ENCODE measurements around the gene CLIC1.
"Not testable (repeated sequence)": the region's sequence is repeated elsewhere in the genome, so short reads cannot be mapped to it uniquely, and the experiment has no call there.

CLIC1 gene

DNA sequence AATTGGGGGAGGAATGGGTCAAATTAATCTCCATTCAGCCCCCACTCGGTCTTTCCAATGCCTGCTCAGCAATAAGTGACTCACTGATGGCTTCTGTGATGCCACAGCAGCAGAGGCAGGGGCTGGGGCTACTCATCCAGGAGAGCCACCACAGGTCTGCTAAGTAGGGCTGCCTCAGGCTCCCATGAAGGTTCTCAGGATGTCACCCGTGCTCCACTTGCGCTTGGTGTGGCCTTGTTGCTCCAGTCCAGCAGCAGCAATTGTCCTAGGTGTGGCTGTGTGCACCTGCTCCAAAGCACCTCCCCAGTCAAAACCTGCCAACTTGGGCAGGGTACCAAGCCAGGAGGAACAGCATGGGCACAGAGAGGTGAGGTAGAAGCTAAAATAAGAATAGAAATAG is 14.2 kb downstream of the CLIC1 start:
- no peak for DNase-seq (ENCODE audit: low read depth)

DNA sequence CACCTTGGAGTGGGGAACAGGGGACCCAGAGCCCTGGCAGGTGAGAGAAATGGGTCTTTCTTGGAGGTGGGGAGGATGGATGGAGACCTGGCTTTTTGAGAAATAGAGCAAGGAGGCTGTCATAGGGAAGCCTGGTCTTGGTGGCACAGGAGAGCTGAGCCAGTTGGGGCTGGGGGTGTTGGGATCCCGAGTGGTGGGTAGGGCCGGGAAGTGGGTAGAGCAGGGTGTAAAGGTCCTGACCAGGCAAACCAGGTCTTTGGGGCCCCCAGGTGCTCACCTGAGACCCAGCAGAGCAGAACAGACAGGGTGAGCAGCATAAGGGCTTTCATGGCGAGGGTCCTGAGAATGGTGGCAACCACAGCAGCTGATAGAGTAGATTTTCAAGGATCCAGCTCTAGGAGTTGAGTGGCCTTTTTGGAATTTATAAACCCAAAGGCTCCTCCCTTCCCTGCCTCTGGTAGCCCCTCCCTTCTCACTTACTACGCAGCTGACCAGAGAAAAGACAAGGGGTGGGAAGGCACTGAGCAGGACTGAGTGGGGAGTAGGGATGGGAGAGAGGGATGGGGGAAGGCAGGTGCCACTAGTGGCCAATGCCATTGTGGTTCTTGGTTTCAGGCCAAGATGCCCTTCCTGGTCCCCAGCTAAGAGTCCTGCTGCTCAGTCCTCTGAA is 14.8 kb downstream of the CLIC1 start, which contains the start of gene LY6G6C:
TSS of gene LY6G6C (minus strand) at position 396 of the 670 bp plus-strand sequence. CDS start at position 329, 67 bp downstream.
- DNase-seq (ENCODE audit: low read depth), result no peak

DNA sequence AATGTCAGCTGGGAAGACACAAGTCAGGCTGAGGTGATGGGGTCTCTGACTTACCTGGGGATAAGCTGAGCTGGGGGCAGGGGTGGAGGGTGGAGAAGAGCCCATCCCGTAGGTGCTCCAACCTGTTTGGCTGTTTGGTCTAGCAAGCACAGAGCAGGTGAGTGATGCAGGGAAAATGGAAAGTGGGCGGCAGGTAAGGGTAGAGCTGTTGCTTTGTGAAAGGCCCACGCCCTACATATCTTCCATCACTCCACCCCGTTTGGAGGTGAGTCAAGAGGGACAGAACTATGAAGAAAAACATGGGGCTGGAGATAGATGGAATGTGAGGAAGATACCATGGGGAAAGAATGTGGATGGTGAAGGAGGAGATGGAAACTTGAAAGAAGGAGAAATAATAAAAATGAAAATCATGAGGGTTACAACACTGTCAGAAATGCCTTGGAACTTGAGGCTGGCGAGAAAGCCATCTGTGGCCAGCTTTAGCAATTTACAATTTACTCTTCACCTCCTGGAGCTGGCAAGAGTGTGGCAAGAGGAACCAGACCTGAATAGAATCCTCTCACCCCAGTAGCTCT is 16.0 kb downstream of the CLIC1 start:
- DNase-seq (ENCODE audit: low read depth), result no peak

DNA sequence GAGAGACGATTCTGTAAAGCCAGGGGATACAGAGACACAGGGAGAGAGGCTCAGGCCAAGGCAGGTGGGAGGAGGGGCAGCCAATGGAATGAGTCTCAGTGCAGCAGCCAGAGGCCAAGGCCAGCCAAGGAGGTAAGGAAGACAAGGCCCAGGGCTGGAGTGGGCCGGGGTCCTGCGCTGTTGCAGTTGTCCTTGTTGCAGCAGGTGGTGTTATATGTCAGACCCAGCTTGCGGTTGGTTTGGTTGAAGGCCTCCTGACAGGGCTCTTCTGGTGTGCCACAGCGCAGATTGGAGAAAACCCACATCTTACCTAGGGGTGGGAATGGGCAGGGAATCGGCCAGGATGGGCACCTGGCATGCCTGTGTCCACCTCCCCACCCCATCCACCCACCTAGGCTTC is 17.3 kb downstream of the CLIC1 start:
- no peak for DNase-seq (ENCODE audit: low read depth)

DNA sequence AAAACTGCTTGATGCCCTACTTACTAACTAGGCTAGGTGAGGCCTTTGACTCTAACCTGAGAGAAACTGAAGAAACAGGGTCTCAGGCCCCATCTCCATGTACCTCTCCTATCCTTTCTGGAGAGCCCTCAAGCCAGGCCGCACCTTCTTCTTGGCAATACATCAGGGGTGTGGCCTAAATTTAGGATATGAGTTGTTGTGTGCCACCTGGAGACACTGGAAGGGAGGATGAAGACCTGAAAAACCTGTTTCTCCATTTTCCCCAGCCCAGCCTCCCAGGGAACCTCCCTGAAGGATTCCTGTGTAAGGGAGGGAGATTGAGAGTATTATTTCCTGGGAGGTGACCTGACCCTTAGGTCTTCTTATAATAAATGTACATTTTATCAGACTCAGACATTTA is 18.1 kb downstream of the CLIC1 start:
- no peak for DNase-seq (ENCODE audit: low read depth)

DNA sequence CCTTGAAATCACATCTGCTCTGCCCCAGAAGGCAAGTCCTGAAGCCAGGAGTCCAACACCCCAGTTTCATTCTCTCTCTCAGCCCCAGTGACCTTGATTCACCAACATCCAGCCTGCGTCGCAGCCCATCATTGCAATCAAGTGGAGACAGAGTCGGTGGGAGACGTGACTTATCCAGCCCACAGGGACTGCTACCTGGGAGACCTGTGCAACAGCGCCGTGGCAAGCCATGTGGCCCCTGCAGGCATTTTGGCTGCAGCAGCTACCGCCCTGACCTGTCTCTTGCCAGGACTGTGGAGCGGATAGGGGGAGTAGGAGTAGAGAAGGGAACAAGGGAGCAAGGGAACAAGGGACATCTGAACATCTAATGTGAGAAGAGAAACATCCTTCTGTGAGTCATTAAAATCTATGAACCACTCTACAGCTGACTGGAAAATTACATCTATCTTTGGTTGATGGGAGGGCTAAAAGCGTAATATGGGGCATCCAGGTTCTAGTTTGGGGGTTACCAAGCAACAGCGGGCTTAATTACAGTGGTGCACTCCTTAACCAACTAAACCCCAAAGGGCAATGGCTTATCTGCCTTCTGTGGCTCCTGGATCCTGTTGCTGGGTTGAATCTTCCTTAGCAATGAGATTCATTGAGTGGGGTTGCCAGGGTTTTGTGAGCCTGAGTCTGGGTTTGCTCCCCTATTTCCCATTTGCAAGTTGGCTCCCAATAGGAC is 18.7 kb downstream of the CLIC1 start:
- no peak for DNase-seq (ENCODE audit: low read depth)

DNA sequence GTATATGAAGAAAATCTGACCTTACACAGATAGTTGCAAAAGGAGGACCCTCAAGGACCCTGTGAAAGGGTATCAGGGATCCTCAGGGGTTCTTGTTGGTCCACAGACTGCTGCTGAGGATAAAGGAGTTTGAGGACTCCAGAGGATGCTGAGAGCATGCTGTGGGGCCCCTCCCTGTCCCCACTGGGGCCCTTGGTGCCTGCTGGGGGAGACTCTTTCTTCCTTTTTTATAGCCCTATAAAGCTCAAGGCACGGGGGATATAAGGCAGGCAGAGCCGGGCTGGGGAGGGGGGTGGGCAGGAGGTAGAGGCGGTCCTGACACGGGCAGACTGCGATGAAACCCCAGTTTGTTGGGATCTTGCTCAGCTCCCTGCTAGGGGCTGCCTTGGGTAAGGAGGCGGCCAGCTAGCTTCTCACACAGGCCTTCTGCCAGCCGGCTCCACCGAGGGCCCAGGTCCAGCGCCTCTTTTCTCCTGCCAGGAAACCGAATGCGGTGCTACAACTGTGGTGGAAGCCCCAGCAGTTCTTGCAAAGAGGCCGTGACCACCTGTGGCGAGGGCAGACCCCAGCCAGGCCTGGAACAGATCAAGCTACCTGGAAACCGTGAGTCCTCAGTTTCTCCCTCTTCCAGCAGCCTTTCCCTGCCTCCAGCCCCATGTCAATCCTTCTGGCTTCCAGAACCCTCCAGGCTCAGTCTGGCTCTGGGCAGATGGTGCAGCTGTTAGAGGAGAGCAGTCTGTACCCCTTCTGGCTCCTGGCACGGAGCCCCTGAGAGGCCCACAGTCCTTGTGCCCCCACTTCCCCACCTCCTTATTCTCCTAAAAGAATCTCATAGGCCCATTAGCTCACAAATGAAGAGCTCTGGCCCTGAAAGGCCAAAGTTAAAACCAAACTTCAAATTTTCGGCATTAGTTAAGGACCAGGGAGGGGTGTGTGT is 21.0 kb downstream of the CLIC1 start, which contains the start of gene LY6G6D:
TSS of gene LY6G6D (plus strand) at position 327 of the 937 bp plus-strand sequence. CDS start at position 335, 8 bp downstream.
- DNase-seq (ENCODE audit: low read depth), result no peak

DNA sequence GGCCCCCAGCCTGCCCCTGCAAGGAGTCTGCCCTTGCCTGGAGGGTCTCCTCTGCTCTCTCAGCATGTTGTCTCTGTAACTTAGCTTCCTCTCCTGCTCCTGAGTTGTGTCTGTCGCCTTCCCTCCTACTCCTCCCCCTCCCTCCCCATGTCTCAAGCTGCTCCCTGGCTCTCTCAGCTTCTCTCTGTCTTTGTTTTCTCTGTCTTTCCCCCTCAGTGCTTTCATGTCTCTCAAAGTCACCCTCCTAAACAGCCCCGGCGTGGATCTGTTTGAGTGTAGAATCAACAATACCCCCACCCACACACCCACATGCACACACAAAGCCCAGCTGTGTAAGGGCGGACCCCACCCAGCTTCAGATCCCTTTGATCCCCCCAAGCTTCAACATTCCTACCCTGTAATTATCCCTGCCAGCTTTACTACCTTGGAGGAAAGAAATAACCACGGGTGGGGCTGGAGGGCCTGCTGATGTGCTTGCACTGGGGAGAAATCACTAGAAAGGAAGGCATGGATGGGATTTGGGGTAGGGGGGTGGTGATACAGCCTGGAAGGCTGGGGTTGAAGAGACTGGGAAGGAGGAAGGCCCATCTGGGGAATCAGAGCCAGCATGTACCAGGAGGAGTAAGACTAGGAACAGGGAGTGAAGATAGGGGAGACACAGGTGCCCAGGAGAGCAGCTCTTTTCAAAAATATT is 22.2 kb downstream of the CLIC1 start:
- no peak for DNase-seq (ENCODE audit: low read depth)

DNA sequence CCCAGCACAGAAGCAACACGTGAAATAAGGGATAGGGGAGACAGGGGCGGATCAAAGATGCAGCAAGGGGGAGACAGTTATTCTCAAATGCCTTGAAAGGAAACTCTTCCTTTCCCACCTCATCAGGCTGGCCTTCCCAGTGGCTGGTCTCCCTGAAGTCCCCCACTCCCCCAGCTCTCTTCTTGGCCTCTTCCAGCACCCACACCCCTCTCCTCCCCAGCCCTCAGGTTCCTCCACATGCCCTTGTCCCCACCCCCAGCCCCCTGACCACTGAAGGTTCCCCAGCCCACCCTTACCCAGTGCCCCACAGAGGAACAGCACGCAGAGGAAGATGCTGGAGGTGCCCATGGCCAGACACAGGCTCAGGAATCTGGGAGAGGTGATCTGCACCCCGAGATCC is 22.9 kb downstream of the CLIC1 start:
- no peak for DNase-seq (ENCODE audit: low read depth)

DNA sequence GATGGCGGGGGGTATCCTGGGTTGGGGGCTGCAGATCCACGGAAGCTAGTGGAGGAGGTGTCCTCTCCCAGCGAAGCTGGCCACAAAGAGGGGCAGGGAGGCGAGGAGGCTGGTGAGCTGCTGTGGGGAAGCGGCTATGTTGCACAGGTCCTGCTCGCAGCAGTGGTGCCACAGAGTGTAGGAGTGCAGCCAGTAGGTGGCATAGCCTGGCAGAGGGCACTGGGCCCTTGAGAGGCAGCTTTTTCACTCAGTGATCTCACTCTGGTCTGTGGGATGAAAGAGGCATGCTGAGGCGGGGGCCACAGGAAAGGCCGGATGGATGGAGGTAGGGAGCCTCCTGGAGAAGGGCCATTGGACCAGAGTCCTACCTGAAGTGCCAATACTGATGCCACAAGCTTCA is 24.0 kb downstream of the CLIC1 start:
- DNase-seq (ENCODE audit: low read depth), result no peak

DNA sequence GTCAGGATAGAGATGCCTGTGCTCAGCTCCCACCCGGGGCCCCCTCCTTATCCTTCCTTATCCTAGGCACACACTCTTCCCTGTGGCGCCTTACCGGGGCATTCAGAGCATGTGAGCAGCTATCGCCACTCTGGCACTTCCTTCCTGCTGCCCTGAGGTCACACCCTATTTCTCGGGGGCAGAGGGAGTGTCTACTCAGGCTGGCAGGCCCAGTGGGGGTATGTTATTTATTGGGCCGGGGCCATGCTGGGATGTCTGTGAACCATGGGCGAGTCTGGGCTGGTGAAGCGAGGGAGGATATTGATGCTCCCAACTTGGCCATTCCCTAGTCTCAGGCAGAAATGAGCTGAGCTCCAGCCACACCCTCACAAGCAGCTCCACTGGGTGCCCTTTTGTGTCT is 25.1 kb downstream of the CLIC1 start:
- DNase-seq (ENCODE audit: low read depth), result no peak

DNA sequence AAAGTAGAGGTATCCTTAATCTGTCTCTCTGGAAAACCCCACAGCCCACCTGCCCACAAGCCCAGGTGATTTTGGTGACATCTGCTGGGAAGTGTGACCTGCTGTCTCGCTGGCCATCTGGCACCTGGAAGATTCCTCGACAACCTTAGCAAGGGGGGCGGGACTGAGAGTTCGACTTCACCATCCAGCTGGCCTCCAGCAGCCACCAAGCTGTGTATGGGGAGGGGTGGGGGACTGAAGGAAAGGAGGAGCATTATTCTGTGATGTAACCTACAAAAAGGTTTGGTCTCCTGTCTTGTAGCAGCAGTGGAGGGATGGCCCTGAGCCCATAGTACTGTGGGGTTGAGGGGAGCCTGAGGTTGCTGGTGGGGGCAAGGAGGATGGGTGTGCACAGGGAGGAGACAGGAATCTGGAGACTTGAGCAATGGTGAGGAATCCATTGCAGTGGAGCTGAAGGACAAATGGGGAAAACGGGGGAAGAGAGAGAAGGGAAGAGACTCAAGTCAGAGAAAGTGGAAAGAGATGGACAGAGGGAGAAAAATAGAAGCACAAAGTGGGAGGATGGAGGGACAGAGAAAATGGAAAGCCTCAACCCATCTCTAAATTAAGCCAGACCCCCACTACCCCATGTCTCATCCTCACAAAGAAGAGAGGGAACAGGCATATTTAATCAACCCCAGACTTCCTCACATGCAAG is 25.7 kb downstream of the CLIC1 start:
- no peak for DNase-seq (ENCODE audit: low read depth)

DNA sequence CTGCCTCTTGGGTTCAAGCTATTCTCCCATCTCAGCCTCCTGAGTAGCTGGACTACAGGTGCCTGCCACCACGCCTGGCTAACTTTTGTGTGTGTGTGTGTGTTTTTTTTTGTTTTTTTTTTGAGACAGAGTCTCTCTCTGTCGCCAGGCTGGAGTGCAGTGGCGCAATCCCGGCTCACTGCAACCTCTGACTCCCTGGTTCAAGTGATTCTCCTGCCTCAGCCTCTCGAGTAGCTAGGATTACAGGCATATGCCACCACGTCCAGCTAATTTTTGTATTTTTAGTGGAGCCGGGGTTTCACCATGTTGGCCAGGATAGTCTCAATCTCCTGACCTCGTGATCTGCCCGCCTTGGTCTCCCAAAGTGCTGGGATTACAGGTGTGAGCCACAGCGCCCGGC is 27.2 kb downstream of the CLIC1 start:
- not testable (repeated sequence) for DNase-seq (ENCODE audit: low read depth)

DNA sequence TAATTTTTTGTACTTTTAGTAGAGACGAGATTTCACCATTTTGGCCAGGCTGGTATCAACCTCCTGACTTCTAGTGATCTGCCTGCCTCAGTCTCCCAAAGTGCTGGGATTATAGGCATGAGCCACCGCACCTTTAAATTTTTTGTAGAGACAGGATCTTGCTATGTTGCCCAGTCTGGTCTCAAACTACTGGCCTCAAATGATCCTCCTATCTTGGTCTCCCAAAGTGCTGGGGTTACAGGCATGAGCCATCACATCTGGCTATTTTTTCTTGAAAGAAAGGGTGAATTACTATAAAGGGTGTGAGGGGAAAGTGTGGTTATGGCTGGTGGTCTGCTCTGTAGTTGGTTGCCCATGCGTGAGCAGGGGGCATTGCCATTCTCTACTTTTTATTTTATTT is 28.1 kb downstream of the CLIC1 start:
- DNase-seq (ENCODE audit: low read depth), result no peak

DNA sequence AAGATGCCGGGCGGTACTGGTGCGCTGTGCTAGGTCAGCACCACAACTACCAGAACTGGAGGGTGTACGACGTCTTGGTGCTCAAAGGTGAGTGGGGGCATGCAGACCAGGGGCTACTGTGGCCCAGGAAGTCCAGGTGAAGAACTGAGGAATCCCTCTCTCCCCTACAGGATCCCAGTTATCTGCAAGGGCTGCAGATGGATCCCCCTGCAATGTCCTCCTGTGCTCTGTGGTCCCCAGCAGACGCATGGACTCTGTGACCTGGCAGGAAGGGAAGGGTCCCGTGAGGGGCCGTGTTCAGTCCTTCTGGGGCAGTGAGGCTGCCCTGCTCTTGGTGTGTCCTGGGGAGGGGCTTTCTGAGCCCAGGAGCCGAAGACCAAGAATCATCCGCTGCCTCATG is 28.6 kb downstream of the CLIC1 start:
- DNase-seq (ENCODE audit: low read depth), result no peak

DNA sequence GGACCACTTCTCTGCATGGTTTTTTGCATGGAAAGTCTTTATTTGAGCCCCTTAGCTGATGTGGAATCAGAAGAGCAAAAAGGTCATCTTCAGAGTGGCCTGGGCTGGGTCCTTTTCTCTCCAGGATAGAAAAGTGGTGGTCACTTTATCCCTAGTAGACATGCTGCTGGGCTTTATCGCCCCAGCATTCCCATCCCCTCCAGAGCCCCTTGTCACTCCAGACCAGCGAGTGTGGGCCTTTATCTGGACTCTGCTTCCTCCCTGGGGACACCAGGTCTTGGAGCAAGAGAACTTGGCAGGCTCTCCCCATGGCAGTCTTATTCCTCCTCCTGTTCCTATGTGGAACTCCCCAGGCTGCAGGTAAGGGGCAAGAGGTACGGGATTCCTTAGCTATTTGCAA is 29.7 kb downstream of the CLIC1 start, which contains the start of gene LY6G6F:
TSS of gene LY6G6F (plus strand) at position 268 of the 400 bp plus-strand sequence. CDS start at position 309, 41 bp downstream.
- no peak for DNase-seq (ENCODE audit: low read depth)

DNA sequence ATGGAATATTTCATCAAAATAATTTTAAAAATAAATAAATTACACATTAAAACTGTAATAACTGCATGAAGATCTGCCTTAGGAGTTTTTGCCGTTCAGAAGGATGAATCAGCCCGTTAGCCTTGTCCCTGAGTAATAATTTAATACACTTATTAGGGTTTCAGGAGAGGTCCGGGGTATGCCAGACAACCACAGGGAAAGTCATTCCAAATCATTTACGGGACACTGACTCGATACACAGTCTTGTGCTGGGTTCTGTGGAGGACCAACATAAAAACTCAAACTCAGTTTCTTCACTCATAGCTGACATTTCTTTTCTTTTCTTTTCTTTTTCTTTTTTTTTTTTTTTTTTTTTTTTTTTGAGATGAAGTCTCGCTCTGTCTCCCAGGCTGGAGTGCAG is 30.4 kb downstream of the CLIC1 start:
- no peak for DNase-seq (ENCODE audit: low read depth)

DNA sequence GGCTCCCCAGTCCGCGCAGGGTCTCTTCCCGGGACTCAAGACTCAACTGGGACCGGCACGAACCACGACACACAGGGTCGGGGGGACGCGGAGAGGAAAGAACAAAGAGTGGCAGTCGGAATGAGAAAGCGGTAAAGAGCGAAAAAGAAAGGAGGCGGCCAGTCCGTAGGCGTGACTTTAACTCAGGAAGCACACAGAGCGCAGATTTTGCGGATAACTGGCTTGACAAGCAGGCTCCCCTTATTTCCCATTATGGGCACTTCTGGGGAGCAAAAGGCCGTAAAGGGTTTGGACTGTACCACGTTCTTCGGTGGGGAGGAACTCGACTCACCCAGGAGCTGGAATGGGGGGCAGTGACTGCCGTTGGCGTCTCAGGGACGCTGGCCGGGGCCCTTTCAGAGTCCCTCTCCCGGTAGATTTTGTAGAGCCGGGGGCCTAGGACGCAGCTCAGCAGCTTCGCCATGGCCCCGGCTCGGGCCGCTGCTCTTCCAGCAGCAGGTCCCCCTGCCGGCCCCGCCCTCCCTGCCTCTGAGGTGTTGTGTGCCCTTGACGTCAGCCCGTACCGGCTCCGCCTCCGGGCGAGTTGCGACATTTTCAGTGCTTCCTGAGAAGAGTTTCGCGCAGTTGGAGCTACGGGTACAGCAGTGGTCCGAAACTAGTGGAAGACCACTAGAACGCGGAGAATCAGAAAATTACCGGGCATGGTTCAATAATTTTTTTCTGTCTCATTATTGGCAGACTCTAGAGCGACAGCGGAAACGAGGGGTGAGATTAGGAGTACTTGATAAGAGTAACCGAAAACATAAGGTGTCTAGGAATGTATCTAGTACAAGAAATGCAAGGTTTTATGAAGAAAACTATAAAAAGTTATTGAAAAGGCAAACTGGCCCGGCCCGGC is 33.3 kb downstream of the CLIC1 start, which contains the start of gene ABHD16A:
TSS of gene ABHD16A (minus strand) at position 506 of the 898 bp plus-strand sequence. CDS start at position 463, 43 bp downstream.
- DNase-seq (ENCODE audit: low read depth), result peak; percentile 96

DNA sequence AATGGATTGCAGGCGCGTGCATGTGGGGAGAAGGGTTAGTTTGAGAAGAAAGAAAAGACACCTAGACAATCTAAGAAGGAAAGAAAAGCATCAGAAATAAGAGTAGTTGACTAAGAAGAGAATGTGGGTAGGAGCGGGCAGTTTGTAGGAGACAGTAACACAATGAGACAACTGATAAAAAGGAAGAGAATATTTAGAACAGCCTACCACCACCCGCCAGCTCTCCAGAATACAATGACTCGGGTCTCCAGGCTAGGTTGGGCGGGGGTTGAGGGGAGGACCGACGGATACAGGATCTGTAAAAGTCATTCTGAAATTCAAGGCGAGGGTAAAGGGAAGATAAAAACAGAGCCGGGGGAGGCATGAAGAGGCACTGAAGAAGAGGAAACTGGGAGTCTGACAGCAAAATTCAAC is 33.9 kb downstream of the CLIC1 start:
- no peak for DNase-seq (ENCODE audit: low read depth)

Measured in T-helper 22 cell (primary cell).